ENCODE measurements around the gene CRYBA2. TPM values are rescaled to one million over a fixed set of nuclear protein-coding genes. Genes with fewer than 3 reads are reported as not detected.

Gene CRYBA2
- total and polyA plus RNA-seq, 2 experiments from 2014 or later, result 0.90 TPM; not detected in 1

DNA sequence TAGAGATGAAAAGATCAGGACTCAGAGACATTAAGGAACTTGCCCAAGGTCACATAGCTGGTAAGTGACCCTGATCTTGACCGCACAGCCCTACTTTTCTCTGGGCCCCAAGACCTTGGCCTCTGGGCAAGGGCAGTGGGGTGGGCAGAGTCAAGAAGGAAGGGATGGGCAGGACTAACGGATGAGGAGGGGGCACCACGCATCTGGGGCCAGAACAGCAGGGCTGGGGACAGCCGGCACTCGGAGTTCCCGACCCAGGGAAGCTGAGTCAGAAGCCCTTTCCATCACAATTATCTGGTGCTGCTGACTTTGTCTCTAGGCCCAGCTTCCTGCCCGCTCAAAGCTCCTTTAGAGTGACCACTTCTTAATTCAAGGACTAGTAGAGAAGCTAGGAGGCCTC, 33.7 kb upstream of the CRYBA2 start:
- TF ChIP-seq EZH2phosphoT487 (IDR thresholded peaks at IDR 0.05; ENCODE audit: low read depth, severe bottlenecking, unreplicated experiment) (no peak), EZH2 (IDR thresholded peaks at IDR 0.05; ENCODE audit: borderline replicate concordance) (no peak), CTCF (IDR thresholded peaks at IDR 0.05; ENCODE audit: poor library complexity) (no peak)
- no peak overlapping the region for H3K4me2 ChIP-seq
- no peaks in the 10 kb centered on the region for H3K9me3 ChIP-seq (ENCODE audit: low read depth)
- H2AFZ ChIP-seq, result no peak overlapping the region
- no peak overlapping the region for H3K27ac ChIP-seq
- no peaks in the 10 kb centered on the region for H3K4me1 ChIP-seq (ENCODE audit: insufficient read depth)
- DNase-seq (ENCODE audit: low spot score), result no peak
- no peaks in the 10 kb centered on the region for H3K9me2 ChIP-seq (replicated peaks; ENCODE audit: insufficient read depth)
- no peaks in the 10 kb centered on the region for H3K36me3 ChIP-seq (replicated peaks; ENCODE audit: insufficient read depth, low read depth)
- 83% methylated on average over 7 of the region's 7 CpGs for WGBS (ENCODE audit: low lambda C conversion rate, missing lambda C conversion rate)
- H3K79me2 ChIP-seq, result no peaks in the 10 kb centered on the region
- H3K27me3 ChIP-seq, result no peaks in the 10 kb centered on the region
- no peaks in the 10 kb centered on the region for H4K20me1 ChIP-seq (ENCODE audit: insufficient read depth, poor library complexity, severe bottlenecking)
- H3K4me3 ChIP-seq, result no peak overlapping the region

GRCh38 chr2:219025637-219026585, 32.7 kb upstream of the CRYBA2 start:
- H3K4me1 ChIP-seq (ENCODE audit: insufficient read depth), result no peaks in the 10 kb centered on the region
- TF ChIP-seq EZH2phosphoT487 (IDR thresholded peaks at IDR 0.05; ENCODE audit: low read depth, severe bottlenecking, unreplicated experiment), result no peak
- TF ChIP-seq CTCF (IDR thresholded peaks at IDR 0.05; ENCODE audit: poor library complexity), result no peak
- TF ChIP-seq EZH2 (IDR thresholded peaks at IDR 0.05; ENCODE audit: borderline replicate concordance), result no peak
- 88% methylated on average over 18 of the region's 18 CpGs for WGBS (ENCODE audit: low lambda C conversion rate, missing lambda C conversion rate)

GRCh38 chr2:219024059-219024458, 30.8 kb upstream of the CRYBA2 start:
- TF ChIP-seq EZH2 (IDR thresholded peaks at IDR 0.05; ENCODE audit: borderline replicate concordance), result no peak
- no peak for TF ChIP-seq EZH2phosphoT487 (IDR thresholded peaks at IDR 0.05; ENCODE audit: low read depth, severe bottlenecking, unreplicated experiment)
- no peak for TF ChIP-seq CTCF (IDR thresholded peaks at IDR 0.05; ENCODE audit: poor library complexity)
- Histone ChIP-seq H3K36me3 (replicated peaks; ENCODE audit: insufficient read depth, low read depth) (no peaks in the 10 kb centered on the region), H3K27ac (no peak overlapping the region), H3K9me2 (replicated peaks; ENCODE audit: insufficient read depth) (no peaks in the 10 kb centered on the region), H4K20me1 (ENCODE audit: insufficient read depth, poor library complexity, severe bottlenecking) (no peaks in the 10 kb centered on the region), H3K4me1 (ENCODE audit: insufficient read depth) (no peaks in the 10 kb centered on the region), H3K27me3 (no peaks in the 10 kb centered on the region), H3K4me2 (no peak overlapping the region), H2AFZ (no peak overlapping the region), H3K4me3 (no peak overlapping the region), H3K79me2 (no peaks in the 10 kb centered on the region), H3K9me3 (ENCODE audit: low read depth) (no peaks in the 10 kb centered on the region)
- no peak for DNase-seq (ENCODE audit: low spot score)
- WGBS (ENCODE audit: low lambda C conversion rate, missing lambda C conversion rate), result 81% methylated on average over 10 of the region's 11 CpGs

More at GRCh38 chr2:219025637-219026585, 32.7 kb upstream of the CRYBA2 start:
- H4K20me1 ChIP-seq (ENCODE audit: insufficient read depth, poor library complexity, severe bottlenecking), result no peaks in the 10 kb centered on the region
- H3K36me3 ChIP-seq (replicated peaks; ENCODE audit: insufficient read depth, low read depth), result no peaks in the 10 kb centered on the region
- no peaks in the 10 kb centered on the region for H3K9me2 ChIP-seq (replicated peaks; ENCODE audit: insufficient read depth)
- H3K9me3 ChIP-seq (ENCODE audit: low read depth), result no peaks in the 10 kb centered on the region
- H3K27me3 ChIP-seq, result no peaks in the 10 kb centered on the region
- no peak overlapping the region for H3K27ac ChIP-seq
- DNase-seq (ENCODE audit: low spot score), result no peak
- no peaks in the 10 kb centered on the region for H3K79me2 ChIP-seq
- H3K4me2 ChIP-seq, result no peak overlapping the region
- no peak overlapping the region for H3K4me3 ChIP-seq
- H2AFZ ChIP-seq, result no peak overlapping the region

Measured in hepatocyte (in vitro differentiated cells).